Stimulated activated CD8-positive, alpha-beta memory T cell treated with anti-CD3 and anti-CD28 coated beads, Interleukin-4, amount 100 ng/mL, for 4 hours (primary cell): ENCODE results near the gene PTGR3.
A peak's percentile ranks its signal among the peaks of the same experiment; 100 is the strongest.

Experiments
- DNase-seq, 2 donors: peaks; one replicate each; pipeline ENCODE4 v3.0.0-alpha.2; 2020; ENCODE audit warnings: low read depth in 2 of 2, low spot score in 1 of 2

The PTGR3 gene, protein sequence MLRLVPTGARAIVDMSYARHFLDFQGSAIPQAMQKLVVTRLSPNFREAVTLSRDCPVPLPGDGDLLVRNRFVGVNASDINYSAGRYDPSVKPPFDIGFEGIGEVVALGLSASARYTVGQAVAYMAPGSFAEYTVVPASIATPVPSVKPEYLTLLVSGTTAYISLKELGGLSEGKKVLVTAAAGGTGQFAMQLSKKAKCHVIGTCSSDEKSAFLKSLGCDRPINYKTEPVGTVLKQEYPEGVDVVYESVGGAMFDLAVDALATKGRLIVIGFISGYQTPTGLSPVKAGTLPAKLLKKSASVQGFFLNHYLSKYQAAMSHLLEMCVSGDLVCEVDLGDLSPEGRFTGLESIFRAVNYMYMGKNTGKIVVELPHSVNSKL

DNA sequence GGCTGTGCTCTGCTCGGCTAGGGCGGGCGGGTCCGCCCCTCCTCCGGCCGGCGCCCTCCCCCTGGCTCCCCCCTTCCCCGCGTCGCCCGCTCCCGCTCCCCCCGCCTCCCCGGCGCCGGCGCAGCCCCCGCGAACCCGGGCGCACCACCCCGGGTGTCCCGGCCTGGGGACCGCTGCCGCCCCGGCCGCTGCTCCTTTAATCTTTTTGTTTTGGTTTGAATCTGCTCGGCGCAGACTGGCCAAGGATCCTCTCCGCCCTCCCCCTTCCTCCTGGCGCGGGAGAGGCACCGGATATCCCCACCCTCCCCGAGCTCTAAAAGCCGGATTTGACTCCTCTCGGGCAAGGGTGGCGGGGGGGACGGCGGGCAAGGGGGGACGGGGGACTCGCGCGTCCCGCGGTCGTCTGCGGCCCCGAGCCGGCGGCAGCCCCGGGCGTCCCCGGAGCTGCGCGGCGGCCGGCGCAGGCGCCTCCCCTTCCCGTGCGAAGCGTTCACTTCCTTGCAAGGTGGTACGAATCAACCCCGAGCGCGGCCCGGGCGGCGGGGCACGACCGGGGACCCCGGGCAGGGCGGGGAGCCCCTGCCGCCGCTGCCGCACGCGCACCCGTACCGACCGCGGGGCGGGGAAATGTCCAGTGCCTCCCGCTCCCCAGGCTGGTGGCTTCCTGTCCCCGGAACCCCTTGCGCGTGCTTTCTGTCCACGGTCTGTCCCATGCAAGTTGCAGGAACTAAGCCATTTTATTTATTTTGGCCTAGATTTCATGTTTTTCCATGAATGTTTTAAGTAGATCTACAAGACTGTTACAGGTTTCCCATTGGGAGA is at the start of gene PTGR3:
Gene PTGR3, minus strand, starts transcription at position 11 of the 822 bp plus-strand sequence. CDS start 81 bp downstream, outside the sequence.
- DNase-seq, result peak in 1 of 2 donors; percentile 45

DNA sequence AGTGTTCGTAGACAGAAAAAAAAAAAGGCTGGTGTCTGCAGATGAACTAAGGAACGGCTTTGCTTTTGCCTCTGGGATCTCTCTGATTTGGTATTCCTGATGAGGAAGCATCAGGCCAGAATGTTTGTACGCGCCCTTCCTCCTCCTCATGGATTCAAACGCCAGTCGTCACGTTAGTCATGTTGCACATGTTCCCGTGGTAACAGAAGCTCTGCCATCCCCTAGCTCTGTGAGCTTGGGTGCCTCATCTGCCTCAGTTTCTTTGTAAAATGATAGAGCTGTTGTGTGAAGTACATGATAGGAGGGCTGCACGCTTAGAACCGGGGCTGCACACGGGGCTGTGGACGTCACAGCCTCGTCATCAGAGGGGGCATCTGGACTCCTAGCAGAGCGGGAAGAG is 48.7 kb upstream of the PTGR3 start:
- no peak for DNase-seq

DNA sequence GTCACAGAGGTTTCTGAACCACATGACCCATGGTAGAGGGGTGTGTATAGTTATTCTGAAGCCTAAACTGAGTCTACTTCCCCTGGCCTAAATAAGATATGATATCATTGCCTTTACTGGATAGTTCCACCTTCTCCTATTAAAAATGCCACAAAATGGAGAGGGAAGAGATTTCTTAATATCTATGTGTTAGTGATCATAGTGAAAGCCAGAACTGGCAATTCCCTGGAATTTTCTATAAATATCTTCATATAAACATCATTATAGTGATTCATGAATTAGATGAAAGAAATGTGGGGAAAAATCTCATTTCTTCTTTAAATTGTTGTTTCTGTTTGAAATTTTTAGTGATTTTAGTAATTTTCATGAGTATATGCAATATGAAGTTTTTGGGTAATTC is 47.4 kb upstream of the PTGR3 start:
- no peak for DNase-seq

DNA sequence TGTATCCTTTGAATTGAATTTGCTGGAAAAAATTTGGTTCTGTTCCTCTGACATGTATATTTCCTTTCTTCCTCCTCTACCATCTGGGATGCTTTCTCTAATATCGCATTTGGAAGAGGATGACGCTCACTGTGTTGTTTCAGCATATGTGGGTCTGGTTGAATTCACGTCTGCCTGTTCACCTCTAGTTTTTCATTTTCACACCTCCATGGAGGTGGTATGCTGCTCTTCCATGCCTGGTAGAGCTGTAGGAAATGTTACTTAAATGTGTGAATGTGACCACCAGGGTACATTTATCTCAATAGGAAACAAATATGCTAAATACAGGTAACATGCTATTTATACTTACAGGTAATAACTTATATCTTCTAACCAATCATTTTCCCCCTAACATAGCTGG is 46.2 kb upstream of the PTGR3 start:
- DNase-seq, result no peak

DNA sequence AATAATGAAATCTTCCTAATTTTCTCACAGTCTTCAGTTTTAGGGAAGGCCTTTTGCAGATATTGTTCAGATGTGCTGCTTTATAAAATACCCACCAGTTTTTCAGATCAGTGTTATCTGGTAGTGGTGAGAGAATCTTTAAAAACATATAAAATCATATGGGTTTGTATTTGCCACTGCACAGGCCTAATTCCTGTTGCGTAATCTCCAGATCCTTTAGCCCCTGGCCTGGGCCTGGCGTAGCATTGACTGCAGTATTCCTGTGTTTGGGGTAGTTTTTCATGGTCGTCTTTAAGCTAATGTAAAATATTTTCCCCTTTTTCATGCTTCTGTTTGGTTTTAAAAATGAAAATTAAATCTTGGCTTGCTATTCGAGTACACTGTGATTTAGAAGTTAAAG is 44.8 kb upstream of the PTGR3 start:
- DNase-seq, result no peak

DNA sequence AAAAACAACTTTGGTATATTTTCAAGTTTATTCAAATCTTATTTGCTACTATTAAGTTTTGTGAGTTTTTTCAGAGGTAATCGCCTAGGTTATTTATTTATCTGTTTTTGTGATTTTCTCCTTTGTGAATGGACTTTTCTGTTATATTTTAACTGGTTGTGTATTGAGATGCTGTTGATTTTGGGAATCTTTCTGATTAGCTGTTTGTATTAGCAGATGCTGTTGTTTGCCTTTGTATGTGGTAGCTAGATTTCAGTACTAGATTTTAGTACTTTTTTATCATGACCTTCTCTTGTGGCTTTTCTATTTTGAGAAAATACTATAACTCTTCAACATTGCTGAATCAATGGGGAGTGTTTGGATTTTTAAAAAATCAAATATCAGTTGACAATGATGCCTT is 44.1 kb upstream of the PTGR3 start:
- no peak for DNase-seq

DNA sequence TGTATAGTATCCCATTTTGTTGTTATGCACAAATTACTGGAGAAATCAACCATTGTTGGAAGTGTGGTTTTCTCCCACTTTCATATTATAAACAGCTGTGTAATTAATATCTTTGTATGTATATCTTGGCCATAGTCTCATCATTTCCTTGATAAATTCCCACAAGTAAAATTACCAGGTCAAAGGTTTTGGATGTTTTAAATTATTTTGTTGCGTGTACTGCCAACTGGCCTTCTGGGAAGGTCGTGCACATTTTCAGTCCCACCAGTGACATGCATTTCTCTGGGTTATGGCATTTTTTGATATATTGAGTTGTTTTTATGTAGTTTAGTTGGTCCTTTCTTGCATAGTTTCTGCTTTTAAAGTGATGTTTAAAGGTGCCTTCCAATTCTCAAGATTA is 43.2 kb upstream of the PTGR3 start:
- DNase-seq, result no peak

DNA sequence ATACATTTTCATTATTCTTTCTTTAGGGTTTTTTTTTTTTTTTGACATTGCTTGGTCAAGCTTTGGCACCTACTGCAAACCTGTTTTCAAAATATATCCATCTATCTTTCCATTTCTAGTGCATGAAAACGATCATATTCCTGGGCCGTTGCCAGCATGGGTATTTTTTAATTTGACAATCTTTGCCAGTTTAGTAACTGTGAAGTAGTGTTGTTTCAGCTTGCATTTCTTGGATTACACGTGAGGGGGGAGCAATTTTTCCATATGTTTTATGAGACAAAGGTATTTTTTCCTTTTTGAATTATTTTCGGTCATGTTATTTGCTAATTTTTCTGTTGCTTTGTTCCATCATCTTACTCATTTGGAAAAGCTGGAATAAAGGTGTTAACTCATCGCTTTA is 42.5 kb upstream of the PTGR3 start:
- no peak for DNase-seq

DNA sequence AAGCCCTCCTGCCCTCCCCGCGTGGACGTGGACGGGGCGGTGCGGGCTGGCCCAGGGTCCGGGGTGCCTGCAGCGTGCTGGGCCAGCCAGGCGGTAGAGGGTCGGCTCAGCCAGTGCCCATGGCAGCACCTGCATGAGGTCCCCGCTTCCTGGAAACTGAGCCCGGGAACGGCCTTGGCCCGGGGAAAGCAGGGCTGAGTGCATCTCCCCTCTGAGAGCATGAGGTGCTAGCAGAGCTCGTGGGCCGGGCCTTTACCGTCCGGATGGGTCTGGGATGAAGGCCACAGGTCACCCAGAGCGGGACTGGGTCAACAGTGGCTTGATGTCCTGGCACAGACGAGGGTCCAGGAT is 41.5 kb upstream of the PTGR3 start:
- DNase-seq, result no peak

DNA sequence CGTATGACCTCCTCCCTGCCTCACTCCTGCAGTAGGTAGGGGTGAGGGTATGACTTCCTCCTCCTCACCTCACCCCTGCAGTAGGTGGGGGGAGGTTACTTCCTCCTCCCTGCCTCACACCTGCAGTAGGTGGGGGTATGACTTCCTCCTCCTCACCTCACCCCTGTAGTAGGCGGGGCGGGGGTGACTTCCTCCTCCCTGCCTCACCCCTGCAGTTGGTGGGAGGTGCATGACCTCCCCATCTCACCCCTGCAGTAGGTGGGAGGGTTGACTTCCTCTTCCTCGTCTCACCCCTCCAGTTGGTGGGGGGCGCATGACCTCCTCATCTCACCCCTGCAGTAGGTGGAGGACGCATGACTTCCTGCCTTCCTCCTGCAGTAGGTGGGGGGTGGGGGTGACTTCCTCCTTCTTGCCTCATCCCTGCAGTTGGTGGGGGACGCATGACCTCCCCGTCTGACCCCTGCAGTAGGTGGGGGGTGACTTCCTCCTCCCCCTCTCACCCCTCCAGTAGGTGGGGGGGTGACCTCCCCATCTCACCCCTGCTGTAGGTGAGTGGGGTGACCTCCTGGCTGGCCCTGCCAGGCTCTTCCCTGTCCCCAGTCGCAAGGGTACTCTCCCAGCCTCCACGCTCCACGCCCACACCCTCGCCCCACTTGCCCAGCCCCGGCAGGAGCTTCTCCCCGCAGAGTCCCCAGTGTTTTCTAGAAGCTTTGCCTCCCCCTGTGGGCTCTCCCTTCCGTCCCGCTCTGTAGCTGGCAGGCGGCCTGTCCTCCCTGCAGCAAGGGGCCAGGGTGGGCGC is 40.9 kb upstream of the PTGR3 start:
- DNase-seq, result no peak

DNA sequence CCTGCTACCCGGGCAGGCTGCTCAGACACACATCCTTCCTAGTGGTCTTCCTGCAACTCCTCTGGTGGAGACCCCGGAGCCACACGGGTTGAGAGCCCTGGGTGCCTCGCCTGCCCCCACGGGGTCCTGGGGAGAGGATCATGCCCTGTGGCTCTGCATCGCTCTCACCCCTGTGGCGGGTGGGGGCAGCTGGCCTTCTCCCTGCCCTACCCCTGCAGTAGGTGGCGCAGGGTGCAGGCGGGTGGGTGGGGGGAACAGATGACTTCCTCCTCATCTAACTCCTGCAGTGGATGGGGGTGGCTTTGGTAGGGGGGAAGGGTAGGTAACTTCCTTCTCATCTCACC is 40.2 kb upstream of the PTGR3 start:
- DNase-seq, result no peak

DNA sequence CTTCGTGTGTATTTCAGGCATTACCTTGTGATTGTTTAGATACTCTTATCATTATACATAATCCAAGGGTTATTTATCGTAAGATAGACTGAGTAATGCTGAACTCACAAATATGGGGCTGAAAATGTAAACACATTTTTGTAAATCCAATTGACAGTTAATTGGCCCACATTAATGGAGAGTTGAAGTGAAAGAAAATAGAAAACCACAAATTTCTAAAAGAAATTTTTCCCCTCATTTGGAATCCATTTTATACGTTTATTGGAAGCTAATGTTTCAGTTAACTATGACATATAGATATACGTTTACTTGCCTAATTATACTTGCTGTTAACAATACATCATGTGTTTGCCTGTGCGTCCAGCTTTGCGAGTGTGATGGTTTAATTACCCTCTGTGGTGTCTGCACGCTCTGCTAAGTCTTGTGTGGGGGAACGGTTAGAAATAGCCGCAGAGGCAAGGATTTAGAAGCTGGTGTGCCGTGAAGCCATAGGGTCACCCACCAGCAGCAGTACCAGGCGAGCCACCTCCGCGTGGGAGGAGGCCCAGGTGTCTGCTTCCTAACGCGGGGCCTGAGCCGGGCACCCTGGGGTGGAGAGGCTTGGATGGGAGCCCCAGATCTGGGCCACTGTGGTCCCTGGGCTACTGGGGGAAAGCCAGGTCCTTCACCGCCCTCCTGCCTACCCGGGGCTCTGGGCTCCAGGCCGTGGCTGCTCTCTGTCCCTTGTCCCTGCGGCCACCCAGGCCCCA is 39.7 kb upstream of the PTGR3 start:
- DNase-seq, result no peak

DNA sequence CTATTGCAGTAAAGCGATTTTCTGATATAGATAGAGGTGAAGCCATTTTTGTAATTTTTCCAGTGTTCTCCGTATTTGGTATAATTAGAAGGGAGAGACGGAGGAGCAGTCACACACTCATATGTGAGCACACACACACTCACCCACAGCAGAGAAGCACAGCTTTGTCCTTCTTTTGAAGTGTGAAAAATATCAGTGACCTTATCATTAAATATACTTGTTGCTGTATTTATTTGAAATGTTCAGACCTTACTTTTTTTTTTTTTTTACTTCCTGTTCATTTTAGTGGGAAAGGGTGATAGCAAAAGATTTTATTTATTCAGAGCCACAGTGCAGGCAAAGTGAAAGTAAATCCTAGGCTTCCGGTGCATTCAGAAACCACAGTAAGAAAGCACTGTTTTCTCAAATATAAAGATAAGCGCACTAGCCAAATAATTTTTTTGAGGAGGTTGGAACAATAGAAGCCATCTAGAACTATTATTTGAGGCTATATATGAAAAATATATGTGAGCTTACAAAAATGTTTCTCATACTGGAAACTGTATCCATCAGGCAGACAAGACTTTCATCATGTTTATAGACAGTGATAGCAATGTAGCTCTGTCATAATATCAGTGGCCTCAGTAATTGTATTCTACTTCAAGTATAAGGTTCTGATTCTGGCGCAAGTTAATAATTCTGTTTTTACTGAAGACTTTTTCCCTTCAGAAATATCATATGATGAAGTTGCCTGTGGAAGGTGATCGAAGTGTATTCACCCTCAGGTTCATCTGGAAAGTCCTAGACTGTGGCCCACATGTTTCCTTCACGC is 38.9 kb upstream of the PTGR3 start:
- no peak for DNase-seq

DNA sequence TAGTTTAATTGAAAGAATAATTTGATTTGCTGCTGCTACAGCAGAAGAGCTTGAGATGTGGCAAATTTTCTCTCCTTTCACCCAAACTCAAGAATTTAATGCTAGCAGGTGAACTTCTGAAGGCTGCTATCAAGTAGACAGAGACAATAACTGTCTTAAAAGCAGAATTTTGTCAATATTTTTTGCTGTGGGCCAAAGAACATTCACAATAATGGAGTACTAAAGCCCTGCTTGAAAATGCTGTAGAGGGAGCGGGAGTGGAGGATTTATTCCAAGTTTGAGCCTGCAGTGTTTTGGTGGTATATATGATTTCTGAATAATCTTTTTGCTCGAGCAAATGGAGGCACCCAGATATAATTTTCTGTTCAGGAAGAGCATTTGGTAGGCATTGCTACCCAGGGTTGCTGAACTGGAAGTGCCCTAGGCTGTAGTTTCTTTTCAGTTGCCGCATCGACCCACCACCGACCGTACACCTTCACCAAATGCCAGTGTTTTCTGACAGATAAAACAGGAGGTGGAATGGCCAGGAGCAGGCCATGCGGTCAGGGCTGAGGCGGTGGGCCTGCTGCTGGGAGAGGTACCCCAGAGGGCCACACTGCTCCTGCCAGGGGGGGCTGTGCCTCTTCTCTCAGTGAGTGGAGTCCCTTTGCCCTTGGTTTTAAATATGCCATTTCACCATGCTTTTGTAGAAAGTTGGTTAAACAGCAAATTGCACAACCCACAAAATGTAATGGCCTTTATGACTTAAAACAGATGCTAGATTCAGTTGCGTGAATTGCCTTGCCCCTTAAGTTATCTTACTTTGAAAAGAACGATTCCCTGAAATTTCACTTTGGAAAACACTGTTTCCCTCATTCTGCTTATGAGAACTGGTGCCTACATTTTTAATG is 38.0 kb upstream of the PTGR3 start:
- no peak for DNase-seq

DNA sequence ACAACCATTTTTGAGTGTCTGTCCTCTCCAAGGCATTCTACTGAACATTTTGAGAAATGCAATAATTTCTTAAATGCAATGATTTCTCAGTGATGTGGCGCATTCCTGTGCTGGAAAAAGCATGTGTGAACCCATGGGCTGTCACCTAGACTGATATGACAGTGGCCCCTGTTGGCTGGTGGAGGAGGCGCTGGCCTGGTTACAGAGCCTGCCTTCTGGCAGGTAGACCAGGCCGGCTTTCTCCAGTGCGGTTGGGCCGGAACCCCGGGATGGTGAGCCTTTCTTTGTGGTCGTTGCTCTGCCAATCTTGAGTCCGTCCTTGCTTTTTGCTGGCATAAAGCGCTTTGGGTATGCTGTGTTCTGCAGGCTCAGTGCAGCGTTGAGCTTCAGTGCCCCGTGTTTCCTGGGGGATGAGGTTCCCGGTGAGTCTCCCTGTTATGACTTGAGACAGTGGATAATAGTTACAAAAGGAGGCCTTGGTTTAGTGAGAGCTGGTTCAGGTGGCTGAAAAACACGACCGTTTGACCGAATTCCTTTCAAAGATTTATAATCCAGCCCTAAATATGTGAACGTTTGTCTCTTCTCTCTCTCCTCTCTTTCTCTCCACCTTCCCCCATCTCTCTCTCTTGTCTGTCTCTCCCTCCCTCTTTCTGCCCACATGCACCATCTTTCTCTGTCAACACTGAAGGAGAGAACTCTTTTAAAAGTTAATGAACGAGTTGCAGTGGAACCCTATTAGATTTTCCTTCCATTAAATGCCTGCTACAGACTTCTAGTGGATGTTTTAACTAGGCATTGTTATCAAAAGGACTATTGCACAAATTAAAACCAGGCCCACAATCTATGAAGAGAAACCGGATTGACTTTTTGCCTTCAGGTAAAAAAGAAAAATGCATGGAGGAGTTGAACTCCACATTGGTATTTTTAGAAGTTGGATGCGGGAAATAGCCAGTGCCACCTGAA is 35.7 kb upstream of the PTGR3 start:
- no peak for DNase-seq

DNA sequence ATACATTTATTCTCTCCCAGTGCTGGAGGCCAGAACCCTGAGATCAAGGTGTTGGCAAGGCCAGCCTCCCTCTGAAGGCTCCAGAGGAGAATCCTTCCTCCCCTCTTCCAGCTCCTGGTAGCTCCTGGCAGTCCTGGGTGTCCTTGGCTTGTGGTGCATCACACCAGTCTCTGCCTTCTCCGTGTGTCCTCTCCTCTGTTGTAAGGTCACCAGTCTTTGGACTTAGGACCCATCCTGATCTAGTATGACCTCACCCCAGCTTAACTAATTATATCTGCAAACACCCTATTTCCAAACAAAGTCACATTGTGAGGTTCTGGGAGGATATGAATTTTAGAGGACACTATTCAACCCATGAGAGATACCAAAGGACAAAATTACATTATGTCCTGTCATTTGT is 32.8 kb upstream of the PTGR3 start:
- DNase-seq, result no peak

DNA sequence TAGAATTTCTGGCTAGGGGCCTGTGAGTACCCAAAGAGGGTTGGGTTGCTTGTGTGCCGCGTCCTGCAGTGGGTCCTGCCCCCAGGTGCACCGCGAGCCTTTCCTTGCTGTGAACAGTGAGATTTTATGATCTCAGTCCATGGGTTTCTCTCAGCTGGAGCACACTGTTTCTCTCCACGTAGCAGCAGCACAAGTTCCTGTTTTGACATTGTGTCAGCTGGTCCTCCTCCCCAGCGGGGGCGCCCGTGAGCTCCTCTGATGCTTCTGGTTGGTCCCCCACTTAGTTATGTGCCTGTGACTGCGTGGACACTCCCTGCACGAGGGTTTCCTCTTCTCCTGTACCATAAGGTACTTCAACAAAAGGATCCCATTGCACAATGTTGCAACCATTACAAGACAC is 31.5 kb upstream of the PTGR3 start:
- no peak for DNase-seq

DNA sequence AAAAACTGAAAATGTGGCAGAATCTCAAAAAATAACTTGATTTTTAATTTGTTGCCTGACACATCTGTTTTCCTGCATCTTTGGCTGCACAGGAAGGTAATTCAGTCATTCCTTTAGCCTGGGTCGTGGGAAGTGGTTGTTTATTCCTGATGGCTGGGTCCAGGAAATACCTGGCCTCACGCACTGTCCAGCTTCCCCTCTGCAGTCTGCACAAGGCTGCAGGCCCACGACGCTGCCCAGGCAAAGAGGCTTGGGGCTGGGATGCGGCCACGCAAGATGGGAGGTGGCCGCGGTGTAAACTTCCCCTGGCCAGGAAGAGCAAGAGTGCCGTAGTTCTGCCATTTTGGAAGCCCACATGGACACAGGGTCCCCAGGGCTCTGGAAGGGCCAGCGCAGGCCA is 29.8 kb upstream of the PTGR3 start:
- no peak for DNase-seq
